HCT116 (cell line): ENCODE data around the gene FRK. TPM values are rescaled to one million over a fixed set of nuclear protein-coding genes. Genes with fewer than 3 reads are reported as not detected.

Experiments
- ATAC-seq: fragments of 200-7000 bp; cut with Tn5 transposase; 2 replicates; pipeline ENCODE4 v1.9.1; 2020; ENCODE audit warnings: mild to moderate bottlenecking, moderate library complexity
- BruUV-seq: library from RNA; stranded (reverse); fragments of 400-500 nt; replicated peaks from 2 replicates; lab custom pipeline; 2021; lab: Mats Ljungman, UMichigan
- CTCF ChIA-PET: fragments of 300-600 bp; sonication (Branson Sonifier 250); formaldehyde crosslinking; loops from one replicate; lab custom pipeline; 2021; ENCODE audit warnings: antibody characterized with exemption; lab: Charles Lee
- POLR2A ChIA-PET: fragments of 300-600, 350-600 bp; sonication (Branson Sonifier 250); formaldehyde crosslinking; loops from one replicate; lab custom pipeline; 2021; ENCODE audit warnings: antibody characterized with exemption; lab: Charles Lee
- RAD21 ChIA-PET, 2 experiments: fragments of 300-600 bp; sonication (Branson Sonifier 250); formaldehyde crosslinking; loops; one replicate each; lab custom pipeline; 2023; ENCODE audit warnings: low total read pairs in 2 of 2; ENCODE audit not compliant: uncharacterized antibody in 2 of 2, unreplicated experiment in 2 of 2, low non-redundant PET in 1 of 2; lab: Charles Lee
- DNase-seq: peaks from one replicate; pipeline ENCODE4 v3.0.0-alpha.2; 2010; ENCODE audit warnings: low read depth, low spot score
- H2AFZ ChIP-seq: fragments of 200-600 bp; shearing (Covaris generic), sonication (generic); 2 replicates; pipeline ENCODE4 v1.6.1; 2017; ENCODE audit warnings: low read depth, mixed run types, mixed read lengths, antibody characterized with exemption, low read length; ENCODE audit not compliant: poor library complexity, severe bottlenecking
- H3K27ac ChIP-seq: 2 replicates; pipeline ENCODE4 v1.5.1; 2012; ENCODE audit warnings: low read depth, low read length
- H3K27me3 ChIP-seq: fragments of 200-600 bp; sonication (generic); 2 replicates; pipeline ENCODE4 v1.6.1; 2016; ENCODE audit warnings: mixed run types, low read length, mixed read lengths; ENCODE audit not compliant: insufficient read depth
- H3K36me3 ChIP-seq, 2 experiments: fragments of 200-500 bp in 1 of 2; fragments of 200-600 bp in 1 of 2; sonication (Bioruptor generic) in 1 of 2; sonication (generic) in 1 of 2; 2 replicates each; pipeline versions ENCODE4 v1.5.1 to v1.6.1; 2014 to 2016; ENCODE audit warnings: low read length in 2 of 2, inconsistent platforms in 1 of 2, mixed read lengths in 1 of 2, mixed run types in 1 of 2; ENCODE audit not compliant: insufficient read depth in 2 of 2, control insufficient read depth in 1 of 2
- H3K4me1 ChIP-seq, 2 experiments: fragments of 200-600 bp in 1 of 2; sonication (generic) in 1 of 2; 2 replicates each; pipeline versions ENCODE4 v1.5.1 to v1.6.1; 2012 to 2017; ENCODE audit warnings: low read length in 2 of 2, inconsistent platforms in 1 of 2, mild to moderate bottlenecking in 1 of 2, mixed read lengths in 1 of 2, mixed run types in 1 of 2, moderate library complexity in 1 of 2; ENCODE audit not compliant: insufficient read depth in 2 of 2, control insufficient read depth in 1 of 2
- H3K4me2 ChIP-seq: fragments of 200-600 bp; sonication (generic); 2 replicates; pipeline ENCODE4 v1.6.1; 2017; ENCODE audit warnings: mixed run types, low read length, mixed read lengths
- H3K4me3 ChIP-seq, 2 experiments: fragments of 200-600 bp in 1 of 2; sonication (generic) in 1 of 2; replicated peaks in 1 of 2; 2 replicates each; pipeline ENCODE4 v1.5.1; 2011 to 2016; ENCODE audit warnings: low read length in 2 of 2, control low read depth in 1 of 2, low read depth in 1 of 2, mild to moderate bottlenecking in 1 of 2, mixed read lengths in 1 of 2, mixed run types in 1 of 2
- H3K79me2 ChIP-seq: fragments of 200-600 bp; sonication (generic); 2 replicates; pipeline ENCODE4 v1.6.1; 2017; ENCODE audit warnings: mild to moderate bottlenecking, mixed run types, low read length, moderate library complexity, mixed read lengths; ENCODE audit not compliant: insufficient read depth
- H3K9ac ChIP-seq: fragments of 200-600 bp; sonication (generic); 2 replicates; pipeline ENCODE4 v1.6.1; 2016; ENCODE audit warnings: low read length, mixed read lengths
- H3K9me2 ChIP-seq: fragments of 200-600 bp; sonication (generic), shearing (Covaris generic); 2 replicates; pipeline ENCODE4 v1.6.1; 2017; ENCODE audit warnings: mixed run types, mild to moderate bottlenecking, moderate library complexity; ENCODE audit not compliant: insufficient read depth
- H3K9me3 ChIP-seq, 2 experiments: fragments of 200-500 bp in 1 of 2; fragments of 200-600 bp in 1 of 2; sonication (Bioruptor generic) in 1 of 2; sonication (generic) in 1 of 2; 2 replicates each; pipeline ENCODE4 v1.6.1; 2014 to 2017; ENCODE audit warnings: low read length in 2 of 2, mixed read lengths in 2 of 2, inconsistent platforms in 1 of 2, low read depth in 1 of 2, mild to moderate bottlenecking in 1 of 2, mixed run types in 1 of 2, moderate library complexity in 1 of 2; ENCODE audit not compliant: control insufficient read depth in 1 of 2, insufficient read depth in 1 of 2
- H4K20me1 ChIP-seq: fragments of 200-600 bp; sonication (generic), shearing (Covaris generic); 2 replicates; pipeline ENCODE4 v1.6.1; 2017; ENCODE audit warnings: mixed run types, mild to moderate bottlenecking, moderate library complexity; ENCODE audit not compliant: insufficient read depth
- CBX3 ChIP-seq: IDR thresholded peaks from 2 replicates; pipeline ENCODE4 v1.6.1; 2012; ENCODE audit warnings: low read depth
- CEBPB ChIP-seq: IDR thresholded peaks from 2 replicates; pipeline ENCODE4 v1.6.1; 2012; ENCODE audit warnings: low read depth
- EGR1 ChIP-seq: IDR thresholded peaks from 2 replicates; pipeline ENCODE4 v1.6.1; 2012; ENCODE audit warnings: low read depth
- ELF1 ChIP-seq: IDR thresholded peaks from 2 replicates; pipeline ENCODE4 v1.6.1; 2012; ENCODE audit warnings: low read depth, borderline replicate concordance
- EZH2phosphoT487 ChIP-seq: fragments of 200-600 bp; IDR thresholded peaks from 2 replicates; pipeline ENCODE4 v1.6.1; 2018; ENCODE audit warnings: antibody characterized with exemption, borderline replicate concordance
- FOSL1 ChIP-seq: IDR thresholded peaks from 2 replicates; pipeline ENCODE4 v1.6.1; 2012; ENCODE audit warnings: low read depth
- JUND ChIP-seq: IDR thresholded peaks from 2 replicates; pipeline ENCODE4 v1.6.1; 2012
- POLR2A ChIP-seq: IDR thresholded peaks from 2 replicates; pipeline ENCODE4 v1.7.0; 2011; ENCODE audit warnings: borderline replicate concordance; ENCODE audit not compliant: insufficient read depth, insufficient read length; ENCODE audit errors: extremely low read depth
- POLR2AphosphoS5 ChIP-seq: IDR thresholded peaks from 2 replicates; pipeline ENCODE4 v1.6.1; 2011; ENCODE audit warnings: mild to moderate bottlenecking, low read depth, low read length, moderate library complexity
- RAD21 ChIP-seq: IDR thresholded peaks from 2 replicates; pipeline ENCODE4 v1.6.1; 2012; ENCODE audit warnings: low read depth, mild to moderate bottlenecking
- SIN3A ChIP-seq: IDR thresholded peaks from 2 replicates; pipeline ENCODE4 v1.6.1; 2012; ENCODE audit warnings: low read depth
- SRF ChIP-seq: IDR thresholded peaks from 2 replicates; pipeline ENCODE4 v1.6.1; 2012; ENCODE audit warnings: low read depth
- TCF7L2 ChIP-seq: IDR thresholded peaks from 2 replicates; pipeline ENCODE4 v1.7.0; 2011; ENCODE audit warnings: borderline replicate concordance, inconsistent platforms; ENCODE audit not compliant: insufficient read depth, insufficient read length; ENCODE audit errors: extremely low read depth
- YY1 ChIP-seq: IDR thresholded peaks from 2 replicates; pipeline ENCODE4 v1.6.1; 2011; ENCODE audit warnings: low read length, low read depth, moderate library complexity, mild to moderate bottlenecking; ENCODE audit not compliant: insufficient replicate concordance; ENCODE audit errors: extremely low read depth
- ZFX ChIP-seq: fragments of 450-650 bp; IDR thresholded peaks from 2 replicates; pipeline ENCODE4 v1.6.1; 2017
- ZNF274 ChIP-seq: fragments of 200-500 bp; sonication (Bioruptor generic); IDR thresholded peaks from 2 replicates; pipeline ENCODE4 v1.6.1; 2014; ENCODE audit warnings: mild to moderate bottlenecking, low read depth, low read length, inconsistent platforms
- intact Hi-C: fragments of 100-400 bp; cut with micrococcal nuclease; formaldehyde crosslinking; loops from 2 replicates; pipeline ENCODE4 v1.10.0; 2022
- total RNA-seq: library from RNA; stranded (reverse); gene quantifications from one replicate; pipeline ENCODE4 v1.2.1, GENCODE V29; 2021; ENCODE audit not compliant: unreplicated experiment
- TF ChIP-seq, protein P1 (sequence below): IDR thresholded peaks from 2 replicates; pipeline ENCODE4 v1.6.1; 2012
- TF ChIP-seq, protein P2 (sequence below): IDR thresholded peaks from 2 replicates; pipeline ENCODE4 v1.6.1; 2012
- TF ChIP-seq, protein P3 (sequence below): IDR thresholded peaks from 2 replicates; pipeline ENCODE4 v1.6.1; 2011; ENCODE audit warnings: mild to moderate bottlenecking, low read length, moderate library complexity; ENCODE audit not compliant: insufficient replicate concordance; ENCODE audit errors: extremely low read depth

Gene FRK
- total RNA-seq, 1 experiment from 2014 or later = 3.7 TPM

DNA sequence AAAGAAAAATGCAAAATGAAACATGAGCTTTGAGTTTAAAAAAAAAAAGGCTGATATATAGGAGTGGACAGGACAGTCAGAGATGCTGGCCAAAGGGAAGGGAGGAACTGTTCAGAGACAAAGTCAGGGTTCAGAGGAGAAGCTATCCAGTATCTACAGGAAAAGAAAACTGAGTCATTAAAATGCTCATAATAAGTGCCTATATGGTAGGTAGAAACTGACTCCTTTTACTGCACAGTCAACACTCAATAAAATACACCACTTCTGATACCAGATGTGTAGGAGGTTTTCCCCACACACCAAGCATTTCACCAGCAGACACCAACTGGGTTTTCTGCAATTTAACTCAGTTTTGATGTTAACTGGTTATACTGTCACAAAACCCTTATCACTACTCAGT, 32.9 kb downstream of the FRK start:
- ChIA-PET RAD21 (no interaction called here), CTCF (interaction anchor here (0.9 to 1.0 kb wide), 2 partner anchors 11 to 33 kb away, joined by 3 to 4 read pairs; partner anchors contain the start of gene FRK), POLR2A (no interaction called here)
- Histone ChIP-seq H3K9me3 (no peaks in the 10 kb centered on the region), H3K4me2 (no peak overlapping the region), H3K4me3 (no peak overlapping the region), H3K36me3 (no peaks in the 10 kb centered on the region), H3K9me2 (no peaks in the 10 kb centered on the region), H3K27ac (no peak overlapping the region), H3K27me3 (no peaks in the 10 kb centered on the region), H2AFZ (no peak overlapping the region), H3K79me2 (no peaks in the 10 kb centered on the region), H3K9ac (no peak overlapping the region), H3K4me1 (peaks cover 0 to 7% of the 10 kb centered on the region in 2 experiments; a peak in 1 of 4 replicates), H4K20me1 (no peaks in the 10 kb centered on the region; the same call in 1 of the 2 replicates)
- DNase-seq = no peak
- intact Hi-C loops = no loop called here
- TF ChIP-seq CEBPB = no peak
- TF ChIP-seq ZNF274 = no peak
- TF ChIP-seq YY1 = no peak
- no peak for TF ChIP-seq SRF
- no peak for TF ChIP-seq SIN3A
- no peak for TF ChIP-seq RAD21
- TF ChIP-seq POLR2AphosphoS5 = no peak
- no peak for TF ChIP-seq JUND
- TF ChIP-seq POLR2A = no peak
- no peak for TF ChIP-seq TCF7L2
- TF ChIP-seq EZH2phosphoT487 = no peak
- no peak for TF ChIP-seq ZFX
- BruUV-seq = no TSS peak
- no peak for ATAC-seq

DNA sequence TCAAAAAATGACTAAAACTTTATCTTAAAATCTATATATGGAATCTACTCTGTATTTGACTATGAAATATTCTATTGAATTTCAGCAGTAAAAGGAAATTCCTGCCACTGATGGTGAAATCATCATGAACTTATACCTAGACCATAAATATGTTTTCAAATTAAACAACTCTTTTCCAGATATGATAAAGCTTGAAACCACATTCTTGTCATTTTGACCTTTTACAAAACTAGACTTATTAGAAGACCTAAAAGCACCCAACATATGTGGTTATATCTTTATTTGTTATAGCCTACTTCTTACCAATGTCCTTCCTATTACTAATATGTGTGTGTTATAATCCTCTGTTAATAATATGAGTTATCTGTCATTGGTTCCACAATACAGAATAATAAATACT, 35.3 kb downstream of the FRK start:
- no peaks in the 10 kb centered on the region for H3K27me3 ChIP-seq
- intact Hi-C loops = no loop called here
- no peaks in the 10 kb centered on the region for H3K9me2 ChIP-seq
- H3K9ac ChIP-seq = no peak overlapping the region
- DNase-seq = no peak
- no peak for ATAC-seq
- no peak overlapping the region for H3K4me3 ChIP-seq
- H3K4me2 ChIP-seq = no peak overlapping the region
- no peaks in the 10 kb centered on the region for H3K9me3 ChIP-seq
- CTCF ChIA-PET = interaction anchor here (2.4 kb wide), 1 partner anchor 15 kb away, joined by 9 read pairs; no protein-coding TSS in a partner anchor
- POLR2A ChIA-PET = no interaction called here
- H3K4me1 ChIP-seq = peaks cover 0 to 7% of the 10 kb centered on the region in 2 experiments; a peak in 1 of 4 replicates
- H3K36me3 ChIP-seq = no peaks in the 10 kb centered on the region
- H3K79me2 ChIP-seq = no peaks in the 10 kb centered on the region
- H3K27ac ChIP-seq = no peak overlapping the region
- RAD21 ChIA-PET = no interaction called here
- no TSS peak for BruUV-seq
- H2AFZ ChIP-seq = no peak overlapping the region
- no peaks in the 10 kb centered on the region; the same call in 1 of the 2 replicates for H4K20me1 ChIP-seq
- TF ChIP-seq CBX3 = no peak
- TF ChIP-seq, protein P1, sequence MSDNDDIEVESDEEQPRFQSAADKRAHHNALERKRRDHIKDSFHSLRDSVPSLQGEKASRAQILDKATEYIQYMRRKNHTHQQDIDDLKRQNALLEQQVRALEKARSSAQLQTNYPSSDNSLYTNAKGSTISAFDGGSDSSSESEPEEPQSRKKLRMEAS = no peak
- TF ChIP-seq ZNF274 = no peak
- TF ChIP-seq RAD21 = no peak
- TF ChIP-seq EZH2phosphoT487 = no peak
- TF ChIP-seq ZFX = no peak
- TF ChIP-seq SIN3A = no peak
- TF ChIP-seq POLR2AphosphoS5 = no peak
- no peak for TF ChIP-seq YY1
- no peak for TF ChIP-seq SRF
- no peak for TF ChIP-seq JUND
- no peak for TF ChIP-seq POLR2A
- TF ChIP-seq, protein P2, sequence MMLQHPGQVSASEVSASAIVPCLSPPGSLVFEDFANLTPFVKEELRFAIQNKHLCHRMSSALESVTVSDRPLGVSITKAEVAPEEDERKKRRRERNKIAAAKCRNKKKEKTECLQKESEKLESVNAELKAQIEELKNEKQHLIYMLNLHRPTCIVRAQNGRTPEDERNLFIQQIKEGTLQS = no peak
- no peak for TF ChIP-seq FOSL1
- TF ChIP-seq EGR1 = no peak
- TF ChIP-seq, protein P3, sequence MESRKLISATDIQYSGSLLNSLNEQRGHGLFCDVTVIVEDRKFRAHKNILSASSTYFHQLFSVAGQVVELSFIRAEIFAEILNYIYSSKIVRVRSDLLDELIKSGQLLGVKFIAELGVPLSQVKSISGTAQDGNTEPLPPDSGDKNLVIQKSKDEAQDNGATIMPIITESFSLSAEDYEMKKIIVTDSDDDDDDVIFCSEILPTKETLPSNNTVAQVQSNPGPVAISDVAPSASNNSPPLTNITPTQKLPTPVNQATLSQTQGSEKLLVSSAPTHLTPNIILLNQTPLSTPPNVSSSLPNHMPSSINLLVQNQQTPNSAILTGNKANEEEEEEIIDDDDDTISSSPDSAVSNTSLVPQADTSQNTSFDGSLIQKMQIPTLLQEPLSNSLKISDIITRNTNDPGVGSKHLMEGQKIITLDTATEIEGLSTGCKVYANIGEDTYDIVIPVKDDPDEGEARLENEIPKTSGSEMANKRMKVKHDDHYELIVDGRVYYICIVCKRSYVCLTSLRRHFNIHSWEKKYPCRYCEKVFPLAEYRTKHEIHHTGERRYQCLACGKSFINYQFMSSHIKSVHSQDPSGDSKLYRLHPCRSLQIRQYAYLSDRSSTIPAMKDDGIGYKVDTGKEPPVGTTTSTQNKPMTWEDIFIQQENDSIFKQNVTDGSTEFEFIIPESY = no peak
- no peak for TF ChIP-seq ELF1
- TF ChIP-seq TCF7L2 = no peak
